SU-DHL-6 (cell line): ENCODE results near the gene WFDC10B.

Source experiments
- H2AFZ ChIP-seq: fragments of 200-600 bp; sonication (generic); 2 replicates; pipeline ENCODE4 v1.6.1; 2014; ENCODE audit warnings: low read depth, mild to moderate bottlenecking, moderate library complexity, mixed read lengths, antibody characterized with exemption, low read length; ENCODE audit not compliant: severe bottlenecking
- H3F3A ChIP-seq: fragments of 200-600 bp; shearing (Covaris generic); 2 replicates; pipeline ENCODE4 v1.6.0; 2016; ENCODE audit warnings: antibody characterized with exemption, mild to moderate bottlenecking; ENCODE audit not compliant: insufficient read depth
- H3K27ac ChIP-seq: fragments of 200-600 bp; sonication (generic); 2 replicates; pipeline ENCODE4 v1.5.1; 2016; ENCODE audit warnings: low read depth, mild to moderate bottlenecking, low read length, moderate library complexity, mixed read lengths
- H3K27me3 ChIP-seq: fragments of 200-600 bp; sonication (generic), shearing (Covaris generic); 2 replicates; pipeline ENCODE4 v1.6.0; 2014; ENCODE audit warnings: mild to moderate bottlenecking, low read length
- H3K36me3 ChIP-seq: fragments of 200-600 bp; sonication (generic); 2 replicates; pipeline ENCODE4 v1.6.1; 2014; ENCODE audit warnings: mild to moderate bottlenecking, low read length, mixed read lengths
- H3K4me2 ChIP-seq: fragments of 300-600, 200-600 bp; shearing (Covaris generic), sonication (generic); 2 replicates; pipeline ENCODE4 v1.6.0; 2014; ENCODE audit warnings: low read length, low read depth, mild to moderate bottlenecking; ENCODE audit not compliant: poor library complexity, severe bottlenecking
- H3K4me3 ChIP-seq: fragments of 200-600 bp; sonication (generic); 2 replicates; pipeline ENCODE4 v1.5.1; 2014; ENCODE audit warnings: antibody characterized with exemption, low read length, mild to moderate bottlenecking, mixed read lengths; ENCODE audit not compliant: insufficient read depth, poor library complexity, severe bottlenecking
- H3K79me2 ChIP-seq: fragments of 200-600 bp; sonication (generic); 2 replicates; pipeline ENCODE4 v1.6.1; 2014; ENCODE audit warnings: mild to moderate bottlenecking, low read length, moderate library complexity; ENCODE audit not compliant: insufficient read depth
- H3K9ac ChIP-seq: fragments of 200-600 bp; sonication (generic); 2 replicates; pipeline ENCODE4 v1.7.0; 2014; ENCODE audit warnings: mild to moderate bottlenecking, low read length
- H3K9me2 ChIP-seq: fragments of 200-600 bp; sonication (generic); replicated peaks from 2 replicates; pipeline ENCODE4 v1.6.1; 2014; ENCODE audit warnings: low read length; ENCODE audit not compliant: insufficient read depth
- H3K9me3 ChIP-seq: fragments of 200-600 bp; sonication (generic); 2 replicates; pipeline ENCODE4 v1.6.1; 2014; ENCODE audit warnings: low read length, mixed read lengths; ENCODE audit not compliant: insufficient read depth
- H4K20me1 ChIP-seq: fragments of 200-600 bp; sonication (generic); 2 replicates; pipeline ENCODE4 v1.6.1; 2014; ENCODE audit warnings: low read depth, mild to moderate bottlenecking, antibody characterized with exemption, low read length, moderate library complexity, mixed read lengths
- CTCF ChIP-seq: fragments of 200-600 bp; sonication (generic); IDR thresholded peaks from one replicate; pipeline ENCODE4 v1.5.1; 2017; ENCODE audit warnings: antibody characterized with exemption, mild to moderate bottlenecking, low read length, moderate library complexity; ENCODE audit not compliant: insufficient read depth, poor library complexity, severe bottlenecking
- EZH2phosphoT487 ChIP-seq: fragments of 200-600 bp; sonication (generic), shearing (Covaris generic); conservative IDR thresholded peaks from 2 replicates; pipeline ENCODE4 v1.6.1; 2018; ENCODE audit warnings: mild to moderate bottlenecking, antibody characterized with exemption, low read length, moderate library complexity, mixed read lengths

WFDC10B gene

GRCh38 chr20:45745015-45745414 is 40.2 kb upstream of the WFDC10B start:
- Histone ChIP-seq H4K20me1 (no peaks in the 10 kb centered on the region), H3K27me3 (no peaks in the 10 kb centered on the region), H3K4me3 (no peak overlapping the region)

GRCh38 chr20:45742596-45742995 is 37.8 kb upstream of the WFDC10B start:
- Histone ChIP-seq H3K27ac (no peak overlapping the region), H3F3A (no peaks in the 10 kb centered on the region), H3K36me3 (no peaks in the 10 kb centered on the region), H3K27me3 (no peaks in the 10 kb centered on the region), H3K4me3 (no peak overlapping the region), H3K9me2 (no peaks in the 10 kb centered on the region), H3K9ac (no peak overlapping the region), H2AFZ (no peak overlapping the region), H4K20me1 (no peaks in the 10 kb centered on the region), H3K79me2 (no peaks in the 10 kb centered on the region), H3K4me2 (no peak overlapping the region), H3K9me3 (0 out of 2 replicates have a peak, but pooled peaks cover 4% of the 10 kb centered on the region)
- TF ChIP-seq EZH2phosphoT487 = no peak
- no peak for TF ChIP-seq CTCF

More at GRCh38 chr20:45745015-45745414, 40.2 kb upstream of the WFDC10B start:
- H3K4me2 ChIP-seq = no peak overlapping the region
- H3K36me3 ChIP-seq = no peaks in the 10 kb centered on the region
- no peaks in the 10 kb centered on the region for H3F3A ChIP-seq
- no peaks in the 10 kb centered on the region for H3K9me3 ChIP-seq
- no peaks in the 10 kb centered on the region for H3K79me2 ChIP-seq
- H3K9me2 ChIP-seq = no peaks in the 10 kb centered on the region
- H2AFZ ChIP-seq = no peak overlapping the region
- no peak overlapping the region for H3K9ac ChIP-seq
- no peak for TF ChIP-seq CTCF
- no peak for TF ChIP-seq EZH2phosphoT487
- H3K27ac ChIP-seq = no peak overlapping the region

- no peaks in the 10 kb centered on the region for H3K36me3 ChIP-seq
- H3K9me3 ChIP-seq = 0 out of 2 replicates have a peak, but pooled peaks cover 4% of the 10 kb centered on the region
- no peaks in the 10 kb centered on the region for H3K9me2 ChIP-seq
- no peaks in the 10 kb centered on the region for H3K79me2 ChIP-seq
- H3K27me3 ChIP-seq = no peaks in the 10 kb centered on the region
- H3K4me3 ChIP-seq = no peak overlapping the region
- TF ChIP-seq CTCF (no peak), EZH2phosphoT487 (no peak)
- H3K9ac ChIP-seq = no peak overlapping the region
- H3K27ac ChIP-seq = no peak overlapping the region
- H3F3A ChIP-seq = no peaks in the 10 kb centered on the region
- H3K4me2 ChIP-seq = no peak overlapping the region
- no peak overlapping the region for H2AFZ ChIP-seq
- no peaks in the 10 kb centered on the region for H4K20me1 ChIP-seq
These were observed 31.2 kb upstream of the WFDC10B start for GRCh38 chr20:45735988-45736387.

GRCh38 chr20:45735552-45735951 is 30.7 kb upstream of the WFDC10B start:
- Histone ChIP-seq H3K9me2 (no peaks in the 10 kb centered on the region), H3F3A (no peaks in the 10 kb centered on the region), H3K9ac (no peak overlapping the region), H3K4me3 (no peak overlapping the region), H4K20me1 (no peaks in the 10 kb centered on the region), H3K9me3 (0 out of 2 replicates have a peak, but pooled peaks cover 4% of the 10 kb centered on the region), H3K79me2 (no peaks in the 10 kb centered on the region), H3K36me3 (no peaks in the 10 kb centered on the region), H3K27me3 (no peaks in the 10 kb centered on the region), H3K4me2 (no peak overlapping the region), H2AFZ (no peak overlapping the region), H3K27ac (no peak overlapping the region)
- TF ChIP-seq EZH2phosphoT487 (no peak), CTCF (no peak)
